HTERT RPE-1 (cell line): Measurements from ENCODE around the gene ZDHHC16.
"Not testable (repeated sequence)": the region's sequence is repeated elsewhere in the genome, so short reads cannot be mapped to it uniquely, and the experiment has no call there.

Source experiments
- in situ Hi-C: fragments of 300-500 bp; cut with MboI; formaldehyde crosslinking; loops from 4 replicates; pipeline ENCODE4 v1.14.3; 2020; ENCODE audit warnings: low sequenced_read_pairs

Gene ZDHHC16

GRCh38 chr10:97445722-97446639 is at the start of gene ZDHHC16, which contains the start of gene EXOSC1:
Gene ZDHHC16 (plus strand): TSS chr10:97446175. CDS start chr10:97451676, 5,501 bp downstream.
Gene EXOSC1 (minus strand): TSS chr10:97446006. CDS start chr10:97445985, 21 bp downstream.
- in situ Hi-C loops = no loop called here

GRCh38 chr10:97399843-97400545 is 46.0 kb upstream of the ZDHHC16 start:
- in situ Hi-C loops = no loop called here

- in situ Hi-C loops = no loop called here
Observed at GRCh38 chr10:97400665-97401454, 45.1 kb upstream of the ZDHHC16 start, which contains the start of gene RRP12. Gene RRP12 (minus strand): TSS chr10:97401340. CDS start chr10:97401231, 109 bp downstream.

GRCh38 chr10:97401455-97401919 is 44.5 kb upstream of the ZDHHC16 start:
- in situ Hi-C loops = no loop called here

- in situ Hi-C loops = no loop called here
Observed at GRCh38 chr10:97404044-97404443, 41.9 kb upstream of the ZDHHC16 start.

GRCh38 chr10:97406064-97406463 is 39.9 kb upstream of the ZDHHC16 start:
- in situ Hi-C loops = no loop called here

- in situ Hi-C loops = not testable (repeated sequence)
Observed at GRCh38 chr10:97406483-97406882, 39.5 kb upstream of the ZDHHC16 start.

- in situ Hi-C loops = no loop called here
Observed at GRCh38 chr10:97407211-97407951, 38.6 kb upstream of the ZDHHC16 start.

GRCh38 chr10:97407952-97408248 is 38.1 kb upstream of the ZDHHC16 start:
- in situ Hi-C loops = no loop called here

GRCh38 chr10:97408496-97408992 is 37.4 kb upstream of the ZDHHC16 start:
- in situ Hi-C loops = no loop called here

GRCh38 chr10:97411406-97411805 is 34.6 kb upstream of the ZDHHC16 start:
- in situ Hi-C loops = no loop called here

GRCh38 chr10:97412891-97413304 is 33.1 kb upstream of the ZDHHC16 start:
- in situ Hi-C loops = no loop called here

GRCh38 chr10:97416565-97416964 is 29.4 kb upstream of the ZDHHC16 start:
- in situ Hi-C loops = no loop called here

- in situ Hi-C loops = not testable (repeated sequence)
Observed at GRCh38 chr10:97423757-97424098, 22.2 kb upstream of the ZDHHC16 start.

GRCh38 chr10:97425964-97426775 is 19.8 kb upstream of the ZDHHC16 start, which contains the start of gene PGAM1:
Gene PGAM1 (plus strand): TSS chr10:97426191. CDS start chr10:97426308, 117 bp downstream.
- in situ Hi-C loops = no loop called here

- in situ Hi-C loops = no loop called here
Observed at GRCh38 chr10:97426776-97427570, 19.0 kb upstream of the ZDHHC16 start.

GRCh38 chr10:97427571-97428179 is 18.3 kb upstream of the ZDHHC16 start:
- in situ Hi-C loops = no loop called here

GRCh38 chr10:97428572-97428981 is 17.4 kb upstream of the ZDHHC16 start:
- in situ Hi-C loops = no loop called here
